Body of pancreas (tissue), 4 donors: ENCODE measurements around the gene RNU1-1. TPM values are rescaled to one million over a fixed set of nuclear protein-coding genes. Genes with fewer than 3 reads are reported as not detected.
"Not testable (repeated sequence)": the region's sequence is repeated elsewhere in the genome, so short reads cannot be mapped to it uniquely, and the experiment has no call there.

Experiments used
- ATAC-seq: fragments of 150-250 bp; one replicate; pipeline ENCODE4 v1.9.1; 2016
- DNase-seq, 4 donors: peaks; one replicate each; pipeline ENCODE4 v3.0.0-alpha.2; 2019
- H3K27ac ChIP-seq, 4 donors: fragments of 200-600 bp; sonication (generic); 1 replicate in 3 of 4; 2 replicates in 1 of 4; pipeline versions ENCODE4 v1.5.1 to v1.6.1; 2016 to 2019; ENCODE audit warnings: mild to moderate bottlenecking in 1 of 4, mixed read lengths in 1 of 4, moderate library complexity in 1 of 4
- H3K27me3 ChIP-seq, 2 donors: fragments of 200-600 bp; sonication (generic); one replicate each; pipeline ENCODE4 v1.6.0; 2016; ENCODE audit warnings: mild to moderate bottlenecking in 1 of 2
- H3K36me3 ChIP-seq, 2 donors: fragments of 200-600 bp; sonication (generic); replicated peaks in 1 of 2; 2 replicates each; pipeline ENCODE4 v1.5.1; 2016; ENCODE audit warnings: low read depth in 2 of 2; ENCODE audit not compliant: insufficient read depth in 1 of 2
- H3K4me1 ChIP-seq: fragments of 200-600 bp; sonication (generic); one replicate; pipeline ENCODE4 v1.6.0; 2016
- H3K4me3 ChIP-seq, 2 donors: fragments of 200-600 bp; sonication (generic); 1 replicate in 1 of 2; 2 replicates in 1 of 2; pipeline ENCODE4 v1.5.1; 2016 to 2019
- H3K9me3 ChIP-seq, 3 donors: fragments of 200-600 bp; sonication (generic); 1 replicate in 2 of 3; 2 replicates in 1 of 3; pipeline ENCODE4 v1.5.1; 2016
- POLR2A ChIP-seq, 3 donors: fragments of 450-650 bp; IDR thresholded peaks; one replicate each; pipeline ENCODE4 v1.6.1; 2016; ENCODE audit warnings: antibody characterized with exemption in 3 of 3, mild to moderate bottlenecking in 2 of 3
- WGBS, 2 donors: methylation state at CpG; one replicate each; pipeline ENCODE4 v1.1.5; 2017; 5-methylcytosine and 5-hydroxymethylcytosine counted together
- intact Hi-C: fragments of 100-400 bp; cut with DNase I; formaldehyde crosslinking; loops from one replicate; pipeline ENCODE4 v1.15.1; 2023
- total RNA-seq, 2 donors: library from RNA; depleted of rRNA; stranded (reverse); fragments of >200 nt; gene quantifications; one replicate each; pipeline ENCODE4 v1.1.0, GENCODE V29; 2016
- TF ChIP-seq, protein P1 (sequence below), 7 experiments: fragments of 450-650 bp in 4 of 7; fragments of 200-600 bp in 3 of 7; sonication (generic) in 3 of 7; IDR thresholded peaks; one replicate each; pipeline ENCODE4 v1.5.1; 2016 to 2019; ENCODE audit warnings: antibody characterized with exemption in 7 of 7

RNU1-1 gene
- total RNA-seq, 2 donors from 2014 or later = under 0.01 to 15,479 TPM

DNA sequence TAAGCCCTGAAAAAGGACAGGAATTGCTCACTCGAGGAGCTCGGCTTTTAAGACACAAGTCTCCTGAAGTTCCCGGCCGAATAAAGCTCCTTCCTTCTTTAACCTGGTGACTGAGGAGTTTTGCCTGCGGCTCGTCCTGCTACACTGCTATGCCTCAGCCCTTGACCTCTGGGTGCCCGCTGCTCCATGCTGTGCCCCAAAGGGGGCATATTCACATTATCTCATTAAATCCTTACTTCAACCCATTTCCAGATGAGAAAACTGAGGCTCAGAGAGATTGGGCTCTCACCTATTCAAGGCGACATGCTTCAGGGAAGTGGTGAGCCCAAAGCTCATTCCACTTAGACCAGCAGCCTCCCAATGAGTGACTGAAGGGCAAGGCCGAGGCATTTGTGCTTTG lies 20.4 kb downstream of the RNU1-1 start:
- DNase-seq, H3K36me3 ChIP-seq, H3K27me3 ChIP-seq, intact Hi-C loops, ATAC-seq, H3K9me3 ChIP-seq, H3K4me1 ChIP-seq, H3K27ac ChIP-seq, H3K4me3 ChIP-seq: not testable (repeated sequence)
- WGBS, 2 donors = 82 to 87% methylated on average over 9 of the region's 9 CpGs

- H3K4me1 ChIP-seq, H3K27ac ChIP-seq, H3K4me3 ChIP-seq, intact Hi-C loops, ATAC-seq, H3K9me3 ChIP-seq, DNase-seq, H3K27me3 ChIP-seq, H3K36me3 ChIP-seq: not testable (repeated sequence)
- whole genome bisulfite sequencing, 2 donors = 87 to 90% methylated on average over 6 to 7 of the region's 7 CpGs
Observed at GRCh38 chr1:16492937-16493336, 21.1 kb downstream of the RNU1-1 start.

- intact Hi-C loops = no loop called here
- Histone ChIP-seq H3K4me1 (no peaks in the 10 kb centered on the region), H3K9me3 (no peaks in the 10 kb centered on the region), H3K36me3 (no peaks in the 10 kb centered on the region), H3K27ac (no peak overlapping the region), H3K27me3 (no peaks in the 10 kb centered on the region), H3K4me3 (no peak overlapping the region)
- ATAC-seq = no peak
- no peak for DNase-seq
- TF ChIP-seq, protein P1, sequence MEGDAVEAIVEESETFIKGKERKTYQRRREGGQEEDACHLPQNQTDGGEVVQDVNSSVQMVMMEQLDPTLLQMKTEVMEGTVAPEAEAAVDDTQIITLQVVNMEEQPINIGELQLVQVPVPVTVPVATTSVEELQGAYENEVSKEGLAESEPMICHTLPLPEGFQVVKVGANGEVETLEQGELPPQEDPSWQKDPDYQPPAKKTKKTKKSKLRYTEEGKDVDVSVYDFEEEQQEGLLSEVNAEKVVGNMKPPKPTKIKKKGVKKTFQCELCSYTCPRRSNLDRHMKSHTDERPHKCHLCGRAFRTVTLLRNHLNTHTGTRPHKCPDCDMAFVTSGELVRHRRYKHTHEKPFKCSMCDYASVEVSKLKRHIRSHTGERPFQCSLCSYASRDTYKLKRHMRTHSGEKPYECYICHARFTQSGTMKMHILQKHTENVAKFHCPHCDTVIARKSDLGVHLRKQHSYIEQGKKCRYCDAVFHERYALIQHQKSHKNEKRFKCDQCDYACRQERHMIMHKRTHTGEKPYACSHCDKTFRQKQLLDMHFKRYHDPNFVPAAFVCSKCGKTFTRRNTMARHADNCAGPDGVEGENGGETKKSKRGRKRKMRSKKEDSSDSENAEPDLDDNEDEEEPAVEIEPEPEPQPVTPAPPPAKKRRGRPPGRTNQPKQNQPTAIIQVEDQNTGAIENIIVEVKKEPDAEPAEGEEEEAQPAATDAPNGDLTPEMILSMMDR (IDR thresholded peaks at IDR 0.05) = no peak
- no peak for TF ChIP-seq POLR2A (IDR thresholded peaks at IDR 0.05)
- WGBS, 2 donors = 84 to 86% methylated on average over 6 to 9 of the region's 9 CpGs
Observed at GRCh38 chr1:16491056-16491675, 22.9 kb downstream of the RNU1-1 start.

DNA sequence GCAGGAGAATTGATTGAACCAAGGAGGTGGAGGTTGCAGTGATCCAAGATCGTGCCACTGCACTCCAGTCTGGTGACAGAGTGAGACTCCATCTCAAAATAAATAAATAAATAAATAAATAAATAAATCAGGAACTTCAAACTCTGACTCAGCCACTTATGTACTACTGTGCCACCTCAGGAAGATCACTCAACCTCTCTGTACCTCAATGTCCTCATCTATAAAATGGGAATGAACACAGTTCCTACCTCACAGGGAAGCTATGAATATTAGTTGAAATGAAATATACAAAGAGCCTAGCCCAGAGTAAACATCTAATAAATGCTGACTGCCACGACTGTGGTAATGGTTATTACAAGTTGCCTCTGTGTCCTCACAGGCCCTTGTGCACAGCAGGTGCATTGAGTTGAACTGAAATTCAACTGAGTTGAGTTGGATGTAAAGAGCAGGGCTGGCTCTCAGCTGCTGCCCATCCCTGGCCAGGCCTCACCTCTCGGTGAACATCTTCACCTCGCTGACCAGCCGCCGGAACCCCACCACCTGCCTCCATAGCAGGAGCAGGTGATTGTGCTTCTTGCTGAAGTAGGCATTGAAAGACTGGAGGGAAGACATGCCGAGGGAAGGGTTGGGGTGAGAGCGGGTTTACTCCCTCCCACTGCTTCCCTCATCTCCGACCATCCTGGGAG lies 24.7 kb downstream of the RNU1-1 start:
- H3K36me3 ChIP-seq, H3K4me1 ChIP-seq, H3K9me3 ChIP-seq, H3K27me3 ChIP-seq, DNase-seq, ATAC-seq, H3K27ac ChIP-seq, H3K4me3 ChIP-seq, intact Hi-C loops: not testable (repeated sequence)
- WGBS, 2 donors = 91 to 93% methylated on average over 6 to 9 of the region's 9 CpGs

- ATAC-seq, H3K27ac ChIP-seq, H3K4me1 ChIP-seq, DNase-seq, H3K36me3 ChIP-seq, intact Hi-C loops, H3K4me3 ChIP-seq, H3K9me3 ChIP-seq, H3K27me3 ChIP-seq: not testable (repeated sequence)
Observed at GRCh38 chr1:16487011-16487410, 27.1 kb downstream of the RNU1-1 start.

GRCh38 chr1:16486316-16486715 lies 27.8 kb downstream of the RNU1-1 start:
- H3K4me3 ChIP-seq, H3K36me3 ChIP-seq, H3K4me1 ChIP-seq, H3K27me3 ChIP-seq, H3K27ac ChIP-seq, H3K9me3 ChIP-seq, intact Hi-C loops, ATAC-seq: not testable (repeated sequence)
- 78 to 100% methylated on average over 7 to 8 of the region's 8 CpGs for WGBS, 2 donors
- peak; percentile 29 to 81 (median 63) for DNase-seq

DNA sequence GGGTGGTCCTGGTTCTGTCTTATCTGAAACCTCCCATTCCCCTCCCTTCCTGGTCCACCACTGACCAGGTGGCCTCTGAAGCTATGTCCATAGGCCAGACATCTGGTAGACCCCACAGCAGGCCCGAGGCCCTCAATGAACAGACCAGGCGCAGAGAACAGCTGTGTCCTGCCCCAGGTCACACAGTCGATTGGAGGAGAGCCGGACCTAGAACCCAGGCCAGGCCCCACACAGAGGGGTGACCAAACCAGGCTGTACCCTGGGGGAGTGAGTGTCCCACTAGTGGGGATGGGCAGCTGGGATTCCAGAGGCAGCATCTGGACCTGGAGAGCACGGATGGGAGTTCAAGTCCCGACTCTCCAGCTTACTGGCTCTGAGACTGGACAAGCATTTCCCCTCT lies 29.2 kb downstream of the RNU1-1 start:
- H3K4me1 ChIP-seq = no peaks in the 10 kb centered on the region
- H3K27ac ChIP-seq = no peak overlapping the region
- no peaks in the 10 kb centered on the region for H3K9me3 ChIP-seq
- no peak for TF ChIP-seq POLR2A (IDR thresholded peaks at IDR 0.05)
- TF ChIP-seq, protein P1 (IDR thresholded peaks at IDR 0.05) = no peak
- DNase-seq = no peak
- 89 to 90% methylated on average over 2 to 6 of the region's 6 CpGs for WGBS, 2 donors
- no peak overlapping the region for H3K4me3 ChIP-seq
- H3K27me3 ChIP-seq = no peaks in the 10 kb centered on the region
- intact Hi-C loops = no loop called here
- no peaks in the 10 kb centered on the region for H3K36me3 ChIP-seq
- no peak for ATAC-seq
